GM12878 (cell line): ENCODE data around the gene TAF6.

ENCODE experiments used
- BHLHE40 ChIP-seq, 2 experiments: fragments of 450-650 bp in 1 of 2; IDR thresholded peaks; 2 replicates each; pipeline ENCODE4 v1.6.1; 2011 to 2017; ENCODE audit warnings: low read depth in 2 of 2, borderline replicate concordance in 1 of 2, improper control_type of control experiment in 1 of 2, low read length in 1 of 2, mild to moderate bottlenecking in 1 of 2
- CBFB ChIP-seq: IDR thresholded peaks from 2 replicates; pipeline ENCODE4 v1.6.1; 2016; ENCODE audit warnings: antibody characterized with exemption, low read depth
- EGR1 ChIP-seq, 2 experiments: IDR thresholded peaks; 1 replicate in 1 of 2; 2 replicates in 1 of 2; pipeline ENCODE4 v1.6.1; 2011 to 2012; ENCODE audit warnings: low read depth in 2 of 2, low read length in 2 of 2, borderline replicate concordance in 1 of 2, mild to moderate bottlenecking in 1 of 2, moderate library complexity in 1 of 2
- EZH2 ChIP-seq: IDR thresholded peaks from 2 replicates; pipeline ENCODE4 v1.6.1; 2012; ENCODE audit warnings: low read depth, mild to moderate bottlenecking, control low read depth, inconsistent platforms, low read length, borderline replicate concordance; ENCODE audit not compliant: control insufficient read depth
- HDGF ChIP-seq: fragments of 450-650 bp; IDR thresholded peaks from 2 replicates; pipeline ENCODE4 v1.6.1; 2016; ENCODE audit warnings: antibody characterized with exemption
- NRF1 ChIP-seq: conservative IDR thresholded peaks from 2 replicates; pipeline ENCODE4 v1.6.1; 2011; ENCODE audit warnings: mild to moderate bottlenecking, low read depth, low read length, improper control_type of control experiment
- TF ChIP-seq, protein P1 (sequence below), 3 experiments: IDR thresholded peaks in 2 of 3; conservative IDR thresholded peaks in 1 of 3; 2 replicates each; pipeline ENCODE4 v1.5.1; 2011; ENCODE audit warnings: low read depth in 3 of 3, low read length in 3 of 3, mild to moderate bottlenecking in 3 of 3, control low read depth in 2 of 3, moderate library complexity in 2 of 3, inconsistent platforms in 1 of 3, mixed read lengths in 1 of 3; ENCODE audit not compliant: control insufficient read depth in 2 of 3, insufficient read depth in 1 of 3; ENCODE audit errors: extremely low read depth in 1 of 3
- TF ChIP-seq, protein P2 (sequence below): IDR thresholded peaks from 2 replicates; pipeline ENCODE4 v1.6.1; 2012; ENCODE audit warnings: low read depth, low read length, improper control_type of control experiment

DNA sequence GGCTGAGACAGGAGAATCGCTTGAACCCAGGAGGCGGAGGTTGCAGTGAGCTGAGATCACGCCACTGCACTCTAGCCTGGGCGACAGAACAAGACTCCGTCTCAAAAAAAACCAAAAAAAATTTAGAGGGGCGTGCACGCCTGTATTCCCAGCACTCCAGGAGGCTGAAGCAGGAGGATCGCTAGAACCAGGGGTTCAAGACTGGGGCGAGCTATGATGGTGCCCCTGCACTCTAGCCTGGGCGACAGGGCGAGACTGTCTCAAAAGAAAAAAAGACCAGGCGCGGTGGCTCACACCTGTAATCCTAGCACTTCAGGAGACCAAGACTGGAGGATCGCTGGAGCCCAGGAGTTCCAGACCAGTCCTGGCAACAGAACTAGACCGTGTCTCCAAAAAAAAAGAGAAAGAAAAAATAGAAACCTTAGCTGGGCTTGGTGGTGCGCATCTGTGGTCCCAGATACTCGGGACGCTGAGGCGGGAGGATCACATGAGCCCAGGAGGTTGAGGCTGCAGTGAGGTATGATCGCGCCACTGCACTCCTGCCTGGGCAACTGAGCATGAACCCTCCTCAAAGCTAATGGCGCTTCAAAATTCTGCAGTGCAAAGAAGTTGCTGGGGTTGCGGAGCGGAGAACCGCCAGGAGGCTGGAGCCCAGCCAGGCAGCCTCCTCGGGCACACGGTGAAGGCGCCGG is 7.2 kb upstream of the TAF6 start:
- TF ChIP-seq, protein P1, sequence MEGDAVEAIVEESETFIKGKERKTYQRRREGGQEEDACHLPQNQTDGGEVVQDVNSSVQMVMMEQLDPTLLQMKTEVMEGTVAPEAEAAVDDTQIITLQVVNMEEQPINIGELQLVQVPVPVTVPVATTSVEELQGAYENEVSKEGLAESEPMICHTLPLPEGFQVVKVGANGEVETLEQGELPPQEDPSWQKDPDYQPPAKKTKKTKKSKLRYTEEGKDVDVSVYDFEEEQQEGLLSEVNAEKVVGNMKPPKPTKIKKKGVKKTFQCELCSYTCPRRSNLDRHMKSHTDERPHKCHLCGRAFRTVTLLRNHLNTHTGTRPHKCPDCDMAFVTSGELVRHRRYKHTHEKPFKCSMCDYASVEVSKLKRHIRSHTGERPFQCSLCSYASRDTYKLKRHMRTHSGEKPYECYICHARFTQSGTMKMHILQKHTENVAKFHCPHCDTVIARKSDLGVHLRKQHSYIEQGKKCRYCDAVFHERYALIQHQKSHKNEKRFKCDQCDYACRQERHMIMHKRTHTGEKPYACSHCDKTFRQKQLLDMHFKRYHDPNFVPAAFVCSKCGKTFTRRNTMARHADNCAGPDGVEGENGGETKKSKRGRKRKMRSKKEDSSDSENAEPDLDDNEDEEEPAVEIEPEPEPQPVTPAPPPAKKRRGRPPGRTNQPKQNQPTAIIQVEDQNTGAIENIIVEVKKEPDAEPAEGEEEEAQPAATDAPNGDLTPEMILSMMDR (IDR thresholded peaks at IDR 0.05 in 2 of 3, conservative IDR thresholded peaks at IDR 0.05 in 1 of 3; ENCODE audit: control insufficient read depth in 2 of 3, extremely low read depth in 1 of 3, insufficient read depth in 1 of 3, low read depth in 3 of 3, low read length in 3 of 3) = no peak
- TF ChIP-seq NRF1 = no peak
- no peak for TF ChIP-seq CBFB
- TF ChIP-seq BHLHE40 (IDR thresholded peaks at IDR 0.05; ENCODE audit: borderline replicate concordance in 1 of 2, low read depth in 2 of 2, low read length in 1 of 2) = no peak
- TF ChIP-seq EZH2 = no peak
- TF ChIP-seq, protein P2, sequence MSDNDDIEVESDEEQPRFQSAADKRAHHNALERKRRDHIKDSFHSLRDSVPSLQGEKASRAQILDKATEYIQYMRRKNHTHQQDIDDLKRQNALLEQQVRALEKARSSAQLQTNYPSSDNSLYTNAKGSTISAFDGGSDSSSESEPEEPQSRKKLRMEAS = no peak
- no peak for TF ChIP-seq HDGF
- TF ChIP-seq EGR1 (IDR thresholded peaks at IDR 0.05; ENCODE audit: borderline replicate concordance in 1 of 2, low read depth in 2 of 2, low read length in 2 of 2) = no peak
